H1 (cell line): ENCODE results near the gene FBP1. TPM values are rescaled to one million over a fixed set of nuclear protein-coding genes. Genes with fewer than 3 reads are reported as not detected.

ENCODE experiments used
- CHD7 ChIP-seq: fragments of 300-600 bp; sonication (generic); IDR thresholded peaks from 2 replicates; pipeline ENCODE4 v1.7.1; 2012; ENCODE audit warnings: low read length, moderate library complexity, mild to moderate bottlenecking, inconsistent platforms; ENCODE audit not compliant: insufficient replicate concordance
- GABPA ChIP-seq: IDR thresholded peaks from 2 replicates; pipeline ENCODE4 v1.6.1; 2011; ENCODE audit warnings: mild to moderate bottlenecking, low read length, moderate library complexity, borderline replicate concordance; ENCODE audit not compliant: insufficient read depth
- polyA plus RNA-seq, 7 experiments: library from polyadenylated mRNA; depleted of rRNA in 3 of 7; stranded (reverse) in 5 of 7; unstranded in 2 of 7; fragments of >200 nt in 5 of 7; fragments of 200-250 nt in 2 of 7; gene quantifications; 1 replicate in 5 of 7; 2 replicates in 1 of 7; 4 replicates in 1 of 7; pipeline versions ENCODE4 v1.2.1 to v1.2.3, GENCODE V29; 2011 to 2013; ENCODE audit warnings: missing spikeins in 2 of 7, mixed read lengths in 2 of 7
- total RNA-seq: library from RNA; stranded (reverse); fragmentation: NEBNext Ultra II Directional; extraction: Animal tissue kit (Norgen Biotek cat#: 25700); gene quantifications from 2 replicates; pipeline ENCODE4 v1.2.1, GENCODE V29; 2021
- TF ChIP-seq, protein P1 (sequence below): IDR thresholded peaks from 2 replicates; pipeline ENCODE4 v1.6.1; 2012; ENCODE audit warnings: low read length, inconsistent platforms

Gene FBP1
- total and polyA plus RNA-seq, 2 of the 8 experiments (the other 6 are each of a cell fraction or from before 2014, with no cell fraction given), result 1.0 to 4.1 TPM

- no peak for TF ChIP-seq CHD7
- TF ChIP-seq, protein P1, sequence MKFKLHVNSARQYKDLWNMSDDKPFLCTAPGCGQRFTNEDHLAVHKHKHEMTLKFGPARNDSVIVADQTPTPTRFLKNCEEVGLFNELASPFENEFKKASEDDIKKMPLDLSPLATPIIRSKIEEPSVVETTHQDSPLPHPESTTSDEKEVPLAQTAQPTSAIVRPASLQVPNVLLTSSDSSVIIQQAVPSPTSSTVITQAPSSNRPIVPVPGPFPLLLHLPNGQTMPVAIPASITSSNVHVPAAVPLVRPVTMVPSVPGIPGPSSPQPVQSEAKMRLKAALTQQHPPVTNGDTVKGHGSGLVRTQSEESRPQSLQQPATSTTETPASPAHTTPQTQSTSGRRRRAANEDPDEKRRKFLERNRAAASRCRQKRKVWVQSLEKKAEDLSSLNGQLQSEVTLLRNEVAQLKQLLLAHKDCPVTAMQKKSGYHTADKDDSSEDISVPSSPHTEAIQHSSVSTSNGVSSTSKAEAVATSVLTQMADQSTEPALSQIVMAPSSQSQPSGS, result no peak
- no peak for TF ChIP-seq GABPA
Measured at GRCh38 chr9:94665613-94666012, 26.3 kb upstream of the FBP1 start (continued).
